Kidney epithelial cell (primary cell): Measurements from ENCODE around the gene APBB3. TPM values are rescaled to one million over a fixed set of nuclear protein-coding genes. Genes with fewer than 3 reads are reported as not detected.

Source experiments
- DNase-seq: peaks from one replicate; pipeline ENCODE4 v3.0.0-alpha.2; 2010; ENCODE audit warnings: low read depth
- H3K27me3 ChIP-seq: 2 replicates; pipeline ENCODE4 v1.6.0; 2011; ENCODE audit warnings: low read length; ENCODE audit not compliant: control insufficient read depth, insufficient read depth
- H3K36me3 ChIP-seq: 2 replicates; pipeline ENCODE4 v1.5.1; 2011; ENCODE audit warnings: low read length; ENCODE audit not compliant: control insufficient read depth, insufficient read depth
- H3K4me3 ChIP-seq: 2 replicates; pipeline ENCODE4 v1.5.1; 2011; ENCODE audit warnings: low read depth, mild to moderate bottlenecking, control low read depth, low read length
- CTCF ChIP-seq: IDR thresholded peaks from 2 replicates; pipeline ENCODE4 v1.5.1; 2011; ENCODE audit warnings: mild to moderate bottlenecking, moderate library complexity, low read length, control low read depth, inconsistent platforms; ENCODE audit not compliant: insufficient read depth, poor library complexity, severe bottlenecking
- total RNA-seq: library from RNA; depleted of rRNA; stranded (reverse); fragments of >200 nt; gene quantifications from 2 replicates; pipeline ENCODE4 v1.2.3, GENCODE V29; 2015

The APBB3 gene
- total RNA-seq, 1 donor from 2014 or later, result 13.3 TPM

- DNase-seq, result no peak
- H3K27me3 ChIP-seq, result no peaks in the 10 kb centered on the region
- H3K4me3 ChIP-seq, result no peak overlapping the region
- no peaks in the 10 kb centered on the region for H3K36me3 ChIP-seq
- no peak for TF ChIP-seq CTCF
Observed at GRCh38 chr5:140542972-140543371, 21.4 kb downstream of the APBB3 start.

DNA sequence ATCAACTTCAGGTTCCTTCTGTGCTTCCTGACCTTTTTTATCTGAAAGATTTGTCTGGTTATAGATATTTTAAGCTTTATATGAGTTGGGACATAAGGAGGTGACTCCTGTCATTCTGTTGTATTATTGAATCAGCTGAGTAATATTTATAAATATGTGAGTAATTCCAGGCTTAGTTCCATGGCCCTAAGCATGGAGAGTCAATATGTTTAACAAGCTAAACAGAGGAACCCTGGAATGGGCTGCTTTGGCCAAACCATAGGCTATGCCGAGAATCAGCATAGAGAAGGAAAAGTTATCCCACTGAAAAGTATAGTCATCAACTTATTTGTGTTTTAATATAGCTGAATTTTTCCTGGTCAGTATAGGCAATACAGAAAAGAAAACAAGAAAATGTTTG lies 24.2 kb downstream of the APBB3 start:
- Histone ChIP-seq H3K36me3 (no peaks in the 10 kb centered on the region), H3K27me3 (no peaks in the 10 kb centered on the region), H3K4me3 (no peak overlapping the region)
- no peak for DNase-seq
- no peak for TF ChIP-seq CTCF

- Histone ChIP-seq H3K36me3 (no peaks in the 10 kb centered on the region), H3K27me3 (no peaks in the 10 kb centered on the region), H3K4me3 (no peak overlapping the region)
- no peak for DNase-seq
- no peak for TF ChIP-seq CTCF
Observed at GRCh38 chr5:140524003-140524402, 40.4 kb downstream of the APBB3 start.

DNA sequence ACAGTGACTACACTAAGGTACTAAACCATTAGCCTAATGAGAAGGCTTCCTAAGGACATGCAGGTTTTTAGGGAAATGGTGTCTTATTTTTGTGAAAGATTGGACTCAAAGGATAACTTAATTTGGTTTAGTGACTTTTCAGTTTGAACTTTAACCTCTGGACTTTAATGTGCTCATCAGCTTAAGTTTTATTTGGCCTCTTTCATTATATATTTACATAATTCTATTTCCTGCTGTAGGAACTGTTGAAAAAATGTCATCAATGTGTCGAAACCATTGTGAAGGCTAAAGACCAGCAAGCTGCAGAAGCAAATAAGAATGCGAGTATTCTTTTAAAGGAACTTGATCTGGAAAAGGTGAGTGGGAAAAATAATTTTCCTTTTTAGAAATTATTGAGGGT lies 51.3 kb downstream of the APBB3 start:
- Histone ChIP-seq H3K27me3 (no peaks in the 10 kb centered on the region), H3K4me3 (no peak overlapping the region), H3K36me3 (peaks cover 1% of the 10 kb centered on the region)
- no peak for DNase-seq
- no peak for TF ChIP-seq CTCF

GRCh38 chr5:140509898-140510297 lies 54.5 kb downstream of the APBB3 start:
- Histone ChIP-seq H3K4me3 (no peak overlapping the region), H3K27me3 (no peaks in the 10 kb centered on the region), H3K36me3 (peaks cover 3% of the 10 kb centered on the region)
- DNase-seq, result no peak
- no peak for TF ChIP-seq CTCF

Other genes with a start within 250 kb of the APBB3 start
- 25.1 and 31.6 TPM in 2 replicates for gene HBEGF, start 218.0 kb downstream of the APBB3 start, total RNA-seq
- gene SLC4A9, start 204.4 kb downstream of the APBB3 start, total RNA-seq, result 0.07 TPM in 1 of 2 replicates, not detected in the other
- gene ANKHD1, start 162.8 kb downstream of the APBB3 start, total RNA-seq, result 62.9 and 80.4 TPM in 2 replicates
- 6.4 and 13.3 TPM in 2 replicates for gene EIF4EBP3, start 16.9 kb downstream of the APBB3 start, total RNA-seq
- 42.1 and 45.5 TPM in 2 replicates for gene SRA1, start 7.1 kb downstream of the APBB3 start, total RNA-seq
- gene SLC35A4, start 230 bp upstream of the APBB3 start, total RNA-seq, result 55.9 and 60.5 TPM in 2 replicates
- 0.29 and 1.9 TPM in 2 replicates for gene CD14, start 68.6 kb upstream of the APBB3 start, total RNA-seq
- gene TMCO6, start 74.9 kb upstream of the APBB3 start, total RNA-seq, result 35.6 and 66.8 TPM in 2 replicates
- gene NDUFA2, start 83.0 kb upstream of the APBB3 start, total RNA-seq, result 46.4 and 51.2 TPM in 2 replicates
- gene IK, start 83.2 kb upstream of the APBB3 start, total RNA-seq, result 107 and 111 TPM in 2 replicates
- 20.1 and 22.5 TPM in 2 replicates for gene WDR55, start 100.3 kb upstream of the APBB3 start, total RNA-seq
- 0.34 and 1.0 TPM in 2 replicates for gene DND1, start 109.0 kb upstream of the APBB3 start, total RNA-seq
- 80.6 and 97.1 TPM in 2 replicates for gene HARS1, start 126.8 kb upstream of the APBB3 start, total RNA-seq
- 31.6 and 33.9 TPM in 2 replicates for gene HARS2, start 126.9 kb upstream of the APBB3 start, total RNA-seq
- 27.2 and 42.4 TPM in 2 replicates for gene ZMAT2, start 135.8 kb upstream of the APBB3 start, total RNA-seq
- gene PCDHA1, start 221.5 kb upstream of the APBB3 start, total RNA-seq, result not detected in 2 replicates
- gene PCDHA2, start 230.3 kb upstream of the APBB3 start, total RNA-seq, result not detected in 2 replicates
- 0.07 and 0.25 TPM in 2 replicates for gene PCDHA3, start 236.5 kb upstream of the APBB3 start, total RNA-seq
- gene PCDHA4, start 242.5 kb upstream of the APBB3 start, total RNA-seq, result 0.27 and 1.2 TPM in 2 replicates